ENCODE data around the gene DTNB. TPM values are rescaled to one million over a fixed set of nuclear protein-coding genes. Genes with fewer than 3 reads are reported as not detected.

The DTNB gene
- total RNA-seq, 1 donor from 2014 or later, result 28.9 TPM

DNA sequence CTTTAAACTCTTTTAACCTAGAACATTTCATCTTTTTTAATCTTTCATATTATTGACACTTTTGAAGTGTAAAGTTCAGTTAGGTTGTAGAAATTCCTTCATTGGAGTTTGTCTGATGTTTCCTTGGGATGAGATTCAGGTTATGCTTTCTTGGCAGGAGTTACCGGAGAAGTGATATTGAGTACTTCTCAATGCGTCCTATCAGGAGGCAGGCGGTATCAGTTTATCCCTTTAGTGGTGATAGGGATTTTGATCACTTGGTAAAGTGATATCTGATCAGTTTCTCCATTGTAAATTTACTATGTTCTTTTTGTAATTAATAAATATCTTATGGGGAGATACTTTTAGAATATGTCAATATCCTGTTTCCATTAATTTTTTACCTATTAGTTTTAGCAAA, 78.4 kb downstream of the DTNB start:
- intact Hi-C loops (cut with micrococcal nuclease), result no loop called here
- Mint-ChIP-seq H3K36me3 (ENCODE audit: low read depth) (no peaks in the 10 kb centered on the region), H3K4me3 (no peak overlapping the region), H3K9me3 (no peaks in the 10 kb centered on the region), H3K27me3 (no peaks in the 10 kb centered on the region), H3K4me1 (peaks cover 13% of the 10 kb centered on the region), H3K27ac (no peak overlapping the region)
- TF ChIP-seq, protein P1, sequence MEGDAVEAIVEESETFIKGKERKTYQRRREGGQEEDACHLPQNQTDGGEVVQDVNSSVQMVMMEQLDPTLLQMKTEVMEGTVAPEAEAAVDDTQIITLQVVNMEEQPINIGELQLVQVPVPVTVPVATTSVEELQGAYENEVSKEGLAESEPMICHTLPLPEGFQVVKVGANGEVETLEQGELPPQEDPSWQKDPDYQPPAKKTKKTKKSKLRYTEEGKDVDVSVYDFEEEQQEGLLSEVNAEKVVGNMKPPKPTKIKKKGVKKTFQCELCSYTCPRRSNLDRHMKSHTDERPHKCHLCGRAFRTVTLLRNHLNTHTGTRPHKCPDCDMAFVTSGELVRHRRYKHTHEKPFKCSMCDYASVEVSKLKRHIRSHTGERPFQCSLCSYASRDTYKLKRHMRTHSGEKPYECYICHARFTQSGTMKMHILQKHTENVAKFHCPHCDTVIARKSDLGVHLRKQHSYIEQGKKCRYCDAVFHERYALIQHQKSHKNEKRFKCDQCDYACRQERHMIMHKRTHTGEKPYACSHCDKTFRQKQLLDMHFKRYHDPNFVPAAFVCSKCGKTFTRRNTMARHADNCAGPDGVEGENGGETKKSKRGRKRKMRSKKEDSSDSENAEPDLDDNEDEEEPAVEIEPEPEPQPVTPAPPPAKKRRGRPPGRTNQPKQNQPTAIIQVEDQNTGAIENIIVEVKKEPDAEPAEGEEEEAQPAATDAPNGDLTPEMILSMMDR (IDR thresholded peaks at IDR 0.05), result no peak
- ChIA-PET POLR2A (no interaction called here), CTCF (no interaction called here)
- ATAC-seq (ENCODE audit: low read depth), result no peak
- DNase-seq, result no peak

DNA sequence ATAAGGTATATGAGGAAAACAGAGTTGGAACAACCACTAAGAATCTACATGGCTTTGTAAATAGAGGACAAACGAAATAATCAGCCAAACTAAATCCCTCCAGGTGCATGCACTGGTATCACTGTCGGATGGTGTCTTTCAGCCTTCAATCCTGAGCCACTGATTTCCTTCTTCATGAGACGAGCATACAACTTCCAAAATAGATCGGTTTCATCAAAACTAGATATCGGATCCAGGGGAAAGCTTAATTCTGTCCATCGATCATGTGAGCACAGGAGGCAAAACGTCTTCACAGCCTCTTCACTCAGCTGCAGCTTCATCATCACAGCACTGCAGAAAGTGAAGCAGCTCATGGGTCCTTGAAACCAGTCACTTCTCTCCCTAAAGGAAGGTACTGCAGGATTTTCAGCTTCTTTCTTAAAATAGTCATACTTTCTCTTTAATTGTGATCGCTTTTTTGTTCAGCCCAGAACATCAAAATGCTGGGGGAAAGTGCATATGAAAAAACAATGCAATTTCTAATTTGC, 80.5 kb downstream of the DTNB start:
- POLR2A ChIA-PET, result no interaction called here
- ATAC-seq (ENCODE audit: low read depth), result no peak

DNA sequence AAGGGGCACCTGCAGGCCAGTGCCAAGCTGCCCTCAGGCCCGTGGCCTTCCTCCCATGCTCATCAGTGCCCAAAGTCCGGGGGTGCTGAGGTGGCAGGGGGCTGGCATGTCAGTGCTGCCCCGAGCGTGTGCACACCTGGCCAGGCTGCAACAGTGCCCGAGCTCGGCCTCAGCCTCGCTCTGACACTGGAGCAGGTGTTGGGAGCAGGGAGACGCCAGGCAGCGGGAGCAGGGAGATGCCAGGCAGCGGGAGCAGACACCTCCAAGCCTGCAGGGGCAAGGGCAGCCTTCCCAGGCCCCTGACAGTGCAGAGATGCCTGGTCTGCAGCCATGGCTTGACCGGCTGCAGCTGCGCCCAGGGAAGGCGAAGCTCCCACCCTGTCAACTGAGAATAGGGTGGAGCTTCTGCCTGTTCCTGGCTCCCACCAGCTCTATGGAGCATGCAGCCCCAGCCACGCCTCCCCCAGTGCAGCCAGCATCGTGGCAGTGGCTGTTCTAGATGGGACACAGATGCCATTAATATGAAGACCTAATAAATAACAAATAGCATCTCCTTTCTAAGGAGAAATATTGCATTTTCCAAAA, 82.4 kb downstream of the DTNB start:
- Mint-ChIP-seq H3K36me3 (ENCODE audit: low read depth) (no peaks in the 10 kb centered on the region), H3K4me1 (peaks cover 13% of the 10 kb centered on the region), H3K4me3 (no peak overlapping the region), H3K27me3 (no peaks in the 10 kb centered on the region), H3K9me3 (no peaks in the 10 kb centered on the region), H3K27ac (no peak overlapping the region)
- ATAC-seq (ENCODE audit: low read depth) (no peak), DNase-seq (no peak)
- TF ChIP-seq, protein P1 (IDR thresholded peaks at IDR 0.05), result no peak
- POLR2A ChIA-PET, result interaction anchor here (0.6 kb wide), 1 partner anchor 230 kb away, joined by 5 read pairs; no protein-coding TSS in a partner anchor
- intact Hi-C loops (cut with micrococcal nuclease), result no loop called here
- CTCF ChIA-PET, result no interaction called here

More for the DNA sequence above, 80.5 kb downstream of the DTNB start:
- intact Hi-C loops (cut with micrococcal nuclease), result no loop called here
- Mint-ChIP-seq H3K27ac (no peak overlapping the region), H3K4me1 (peaks cover 8% of the 10 kb centered on the region), H3K9me3 (no peaks in the 10 kb centered on the region), H3K4me3 (no peak overlapping the region), H3K36me3 (ENCODE audit: low read depth) (no peaks in the 10 kb centered on the region), H3K27me3 (no peaks in the 10 kb centered on the region)
- CTCF ChIA-PET, result interaction anchor here (1.1 kb wide), 1 partner anchor 15 kb away, joined by 5 read pairs; no protein-coding TSS in a partner anchor
- no peak for DNase-seq
- TF ChIP-seq, protein P1 (IDR thresholded peaks at IDR 0.05), result no peak

DNA sequence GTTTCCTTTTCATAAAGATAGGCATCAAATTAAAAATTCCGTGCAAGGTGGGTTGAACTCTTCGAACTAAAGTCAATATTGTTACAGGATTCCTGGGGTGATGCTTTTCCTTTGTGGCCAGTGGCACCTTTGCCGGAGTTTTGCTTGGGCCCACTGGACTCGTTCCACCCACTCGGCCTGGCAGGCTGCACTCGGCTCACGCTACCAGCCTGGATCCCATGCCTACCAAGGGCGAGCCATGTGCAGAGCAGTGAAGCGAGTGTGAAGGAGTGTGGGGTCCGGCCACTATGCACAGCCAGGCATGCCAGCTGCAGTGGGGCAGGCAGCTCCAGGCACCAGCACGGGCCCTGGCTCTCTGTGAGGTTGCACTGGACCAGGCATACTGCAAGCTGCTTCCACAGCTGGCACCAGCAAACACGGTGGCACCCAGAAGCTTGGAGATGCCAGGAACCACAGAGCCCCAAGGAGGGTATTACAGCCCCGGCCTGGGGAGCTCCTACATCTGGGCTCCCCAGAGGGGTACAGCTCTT, 83.6 kb downstream of the DTNB start:
- ChIA-PET CTCF (no interaction called here), POLR2A (interaction anchor here (0.6 kb wide), 1 partner anchor 67 kb away, joined by 3 read pairs; no protein-coding TSS in a partner anchor)
- ATAC-seq (ENCODE audit: low read depth), result no peak
- Mint-ChIP-seq H3K27ac (no peak overlapping the region), H3K9me3 (no peaks in the 10 kb centered on the region), H3K27me3 (no peaks in the 10 kb centered on the region), H3K4me1 (peaks cover 18% of the 10 kb centered on the region), H3K4me3 (no peak overlapping the region), H3K36me3 (ENCODE audit: low read depth) (no peaks in the 10 kb centered on the region)
- no peak for DNase-seq
- intact Hi-C loops (cut with micrococcal nuclease), result no loop called here
- TF ChIP-seq, protein P1 (IDR thresholded peaks at IDR 0.05), result no peak

DNA sequence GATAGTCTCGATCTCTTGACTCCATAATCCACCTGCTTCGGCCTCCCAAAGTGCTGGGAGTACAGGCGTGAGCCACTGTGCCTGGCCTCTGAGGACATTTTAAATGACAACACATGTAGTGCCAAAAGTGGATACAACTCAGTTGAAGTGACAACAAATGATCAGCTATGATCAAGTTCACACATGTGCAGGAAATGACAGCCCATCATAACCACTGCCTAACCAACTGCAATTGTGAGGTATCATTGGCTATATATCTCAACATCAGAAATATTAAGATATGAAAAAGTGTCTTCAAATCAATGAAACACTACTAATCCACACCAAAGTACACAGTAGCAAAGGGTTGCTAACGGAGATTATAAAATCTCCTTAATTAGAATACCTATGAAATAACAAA, 84.8 kb downstream of the DTNB start:
- no peaks in the 10 kb centered on the region for H3K9me3 Mint-ChIP-seq
- peaks cover 18% of the 10 kb centered on the region for H3K4me1 Mint-ChIP-seq
- TF ChIP-seq, protein P1 (IDR thresholded peaks at IDR 0.05), result no peak
- no peak for DNase-seq
- H3K4me3 Mint-ChIP-seq, result no peak overlapping the region
- no peak for ATAC-seq (ENCODE audit: low read depth)
- no peaks in the 10 kb centered on the region for H3K36me3 Mint-ChIP-seq (ENCODE audit: low read depth)
- no peak overlapping the region for H3K27ac Mint-ChIP-seq
- POLR2A ChIA-PET, result no interaction called here
- H3K27me3 Mint-ChIP-seq, result no peaks in the 10 kb centered on the region
- CTCF ChIA-PET, result no interaction called here
- intact Hi-C loops (cut with micrococcal nuclease), result no loop called here

Data from activated B cell treated with CpG ODN at 0.5 μM for 24 hours (primary cell).